ENCODE results near the gene TRIP6.
A peak's percentile ranks its signal among the peaks of the same experiment; 100 is the strongest.
"Not testable (repeated sequence)": the region's sequence is repeated elsewhere in the genome, so short reads cannot be mapped to it uniquely, and the experiment has no call there.

Gene TRIP6

GRCh38 chr7:100839361-100839760, 27.8 kb upstream of the TRIP6 start:
- DNase-seq = no peak

- DNase-seq = no peak
Measured at GRCh38 chr7:100840470-100841100, 26.6 kb upstream of the TRIP6 start.

GRCh38 chr7:100847360-100847759, 19.8 kb upstream of the TRIP6 start:
- no peak for DNase-seq

GRCh38 chr7:100852048-100852872, 14.9 kb upstream of the TRIP6 start, which contains the start of gene SLC12A9:
SLC12A9 (plus strand) TSS chr7:100852713; CDS start chr7:100854198, 1,485 bp downstream.
- DNase-seq = peak; percentile 72

- no peak for DNase-seq
Measured at GRCh38 chr7:100854146-100854895, 12.9 kb upstream of the TRIP6 start.

GRCh38 chr7:100854899-100855298, 12.3 kb upstream of the TRIP6 start:
- not testable (repeated sequence) for DNase-seq

- DNase-seq = no peak
Measured at GRCh38 chr7:100855515-100855914, 11.7 kb upstream of the TRIP6 start.

- DNase-seq = no peak
Measured at GRCh38 chr7:100856871-100857282, 10.3 kb upstream of the TRIP6 start.

- no peak for DNase-seq
Measured at GRCh38 chr7:100859856-100860255, 7.3 kb upstream of the TRIP6 start.

GRCh38 chr7:100860702-100861615, 6.2 kb upstream of the TRIP6 start:
- DNase-seq = no peak

- no peak for DNase-seq
Measured at GRCh38 chr7:100861616-100861985, 5.6 kb upstream of the TRIP6 start.

GRCh38 chr7:100863406-100863950, 3.7 kb upstream of the TRIP6 start:
- DNase-seq = no peak

- DNase-seq = no peak
Measured at GRCh38 chr7:100864263-100864845, 2.8 kb upstream of the TRIP6 start.

- DNase-seq = no peak
Measured at GRCh38 chr7:100865372-100865911, 1.7 kb upstream of the TRIP6 start.

GRCh38 chr7:100865938-100866728, 1.1 kb upstream of the TRIP6 start:
- DNase-seq = no peak

GRCh38 chr7:100866729-100867039, 503 bp upstream of the TRIP6 start:
- DNase-seq = no peak

- DNase-seq = no peak
Measured at GRCh38 chr7:100867776-100868485, 744 bp downstream of the TRIP6 start.

GRCh38 chr7:100873599-100874299, 6.6 kb downstream of the TRIP6 start:
- no peak for DNase-seq

GRCh38 chr7:100874300-100874576, 7.1 kb downstream of the TRIP6 start:
- no peak for DNase-seq
